Inferior parietal cortex (tissue), 1 donor: Measurements from ENCODE around the gene MTF1.
"Not testable (repeated sequence)": the region's sequence is repeated elsewhere in the genome, so short reads cannot be mapped to it uniquely, and the experiment has no call there.

Source experiments
- DNase-seq: peaks from one replicate; pipeline ENCODE4 v3.0.0-alpha.2; 2016; ENCODE audit errors: extremely low spot score

MTF1 gene

DNA sequence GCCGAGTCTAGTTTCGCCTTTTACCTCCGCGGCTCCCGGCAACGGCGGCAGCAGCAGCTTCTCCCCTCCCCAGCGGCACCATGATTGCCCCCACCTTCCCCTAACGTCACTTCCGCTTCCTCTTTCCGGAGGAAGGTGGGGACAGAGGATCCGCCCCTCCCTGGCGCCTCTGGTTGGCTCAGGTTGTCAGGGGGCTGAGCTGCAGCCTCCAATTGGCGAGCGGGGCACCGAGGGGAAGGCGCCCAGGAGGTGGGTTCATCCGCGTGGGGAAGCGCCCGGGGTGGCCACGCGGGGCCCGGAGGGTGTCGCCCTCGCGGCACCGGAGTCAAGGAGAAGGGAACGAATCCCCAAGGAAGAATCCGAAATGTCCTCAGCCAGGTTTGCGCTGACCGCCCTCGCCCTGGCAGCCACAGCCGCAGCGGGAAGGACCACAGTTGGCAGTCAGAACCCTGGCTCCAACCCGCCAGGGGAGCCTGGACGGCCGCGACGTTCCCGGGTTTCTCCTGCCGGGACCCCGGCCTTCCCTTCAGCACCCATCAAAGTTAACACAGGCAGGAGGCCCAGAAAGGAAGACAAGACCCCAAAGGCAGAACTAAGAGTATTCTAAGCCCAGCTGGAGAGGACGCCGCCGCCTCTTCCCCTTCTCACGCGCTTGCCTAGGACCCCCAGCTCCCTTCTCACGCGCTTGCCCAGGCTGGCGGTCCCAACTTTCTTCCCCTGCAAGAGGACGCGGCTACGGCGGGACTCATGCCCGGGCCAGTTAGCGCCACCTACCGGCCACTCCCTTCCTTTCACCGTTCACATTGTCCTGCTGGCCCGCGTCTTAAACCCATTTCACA is at the start of gene MTF1:
TSS of gene MTF1 (minus strand) at position 86 of the 839 bp plus-strand sequence. CDS start 1,934 bp downstream, outside the sequence.
- peak; percentile 99 for DNase-seq

DNA sequence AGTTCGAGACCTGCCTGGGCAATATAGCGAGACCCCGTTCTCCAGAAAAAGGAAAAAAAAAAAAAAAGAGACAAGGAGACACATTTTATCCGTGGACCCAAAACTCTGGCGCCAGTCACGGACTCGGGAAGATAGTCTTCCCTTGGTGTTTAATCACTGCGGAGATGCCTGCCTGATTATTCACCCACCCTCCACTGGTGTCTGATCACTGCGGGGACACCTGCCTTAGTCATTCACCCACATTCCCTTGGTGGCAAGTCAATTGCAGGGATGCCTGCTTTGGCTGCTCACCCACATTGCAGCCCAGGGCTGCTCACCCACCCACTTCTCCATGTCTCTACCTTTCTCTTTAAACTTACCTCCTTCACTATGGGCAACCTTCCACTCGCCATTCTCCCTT is 49.1 kb upstream of the MTF1 start:
- not testable (repeated sequence) for DNase-seq

DNA sequence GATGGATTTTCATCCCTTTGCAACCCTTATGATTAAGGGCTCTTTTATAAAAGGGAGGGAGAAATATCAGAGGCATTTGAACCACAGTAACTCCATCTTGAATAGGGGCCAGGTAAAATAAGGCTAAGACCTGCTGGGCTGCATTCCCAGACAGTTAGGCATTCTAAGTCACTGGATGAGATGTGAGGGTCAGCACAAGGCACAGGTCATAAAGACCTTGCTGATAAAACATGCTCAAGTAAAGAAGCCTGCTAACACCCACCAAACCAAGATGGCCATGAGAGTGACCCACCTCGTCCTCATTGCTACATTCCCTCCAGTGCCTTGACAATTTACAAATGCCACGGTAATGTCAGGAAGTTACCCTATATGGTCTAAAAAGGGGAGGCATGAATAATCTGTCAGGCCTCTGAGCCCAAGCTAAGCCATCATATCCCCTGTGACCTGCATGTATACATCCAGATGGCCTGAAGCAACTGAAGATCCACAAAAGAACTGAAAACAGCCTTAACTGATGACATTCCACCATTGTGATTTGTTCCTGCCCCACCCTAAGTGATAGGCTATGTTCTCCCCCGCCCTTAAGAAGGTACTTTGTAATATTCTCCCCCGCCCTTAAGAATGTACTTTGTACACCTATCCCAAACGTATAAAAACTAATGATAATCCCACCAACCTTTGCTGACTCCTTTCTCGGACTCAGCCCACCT is 48.2 kb upstream of the MTF1 start:
- DNase-seq: not testable (repeated sequence)

DNA sequence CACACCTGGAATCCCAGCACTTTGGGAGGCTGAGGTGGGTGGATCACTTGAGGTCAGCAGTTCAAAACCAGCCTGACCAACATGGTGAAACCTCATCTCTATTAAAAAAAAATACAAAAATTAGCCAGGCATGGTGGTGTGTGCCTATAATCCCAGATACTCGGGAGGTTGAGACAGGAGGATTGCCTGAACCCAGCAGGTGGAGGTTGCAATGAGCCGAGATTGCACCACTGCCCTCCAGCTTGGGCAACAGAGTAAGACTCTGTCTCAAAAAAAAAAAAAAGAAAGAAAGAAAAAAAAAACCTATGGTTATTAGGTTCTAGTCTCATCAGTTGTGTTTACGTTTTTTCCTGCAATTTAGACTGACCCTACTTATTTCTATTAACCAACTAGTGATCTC is 47.2 kb upstream of the MTF1 start:
- DNase-seq: not testable (repeated sequence)

DNA sequence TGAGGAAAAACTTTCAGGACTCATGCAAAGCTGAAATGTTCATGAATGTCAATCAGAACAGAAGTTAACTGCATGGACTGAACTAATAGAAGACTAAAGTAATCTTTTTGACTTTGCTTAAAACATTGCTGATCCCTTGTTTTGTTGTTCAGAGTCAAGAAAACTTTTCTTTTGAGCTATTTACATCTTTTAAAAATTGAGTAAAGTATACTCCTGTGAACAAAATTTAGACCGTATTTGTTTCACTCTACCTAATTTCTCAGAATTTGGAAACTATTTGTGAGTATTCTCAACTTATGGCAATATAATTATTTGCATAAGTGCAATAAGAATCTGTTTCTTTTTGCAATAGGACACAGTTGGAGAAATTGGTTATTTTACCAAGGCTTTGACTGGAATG is 46.3 kb upstream of the MTF1 start:
- DNase-seq: no peak

DNA sequence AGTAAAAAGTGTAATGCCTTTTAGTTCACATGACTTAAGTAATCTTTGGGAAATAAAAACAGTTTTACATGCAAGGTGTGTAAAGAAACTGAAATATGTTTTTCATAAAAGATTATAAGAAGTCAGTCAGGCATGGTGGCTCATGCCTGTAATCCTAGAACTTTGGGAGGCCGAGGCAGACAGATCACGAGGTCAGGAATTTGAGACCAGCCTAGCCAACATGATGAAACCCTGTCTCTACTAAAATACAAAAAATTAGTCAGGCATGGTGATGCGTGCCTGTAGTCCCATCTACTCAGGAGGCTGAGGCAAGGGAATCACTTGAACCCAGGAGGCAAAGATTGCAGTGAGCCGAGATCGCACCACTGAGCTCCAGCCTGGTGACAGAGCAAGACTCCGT is 44.5 kb upstream of the MTF1 start:
- not testable (repeated sequence) for DNase-seq

DNA sequence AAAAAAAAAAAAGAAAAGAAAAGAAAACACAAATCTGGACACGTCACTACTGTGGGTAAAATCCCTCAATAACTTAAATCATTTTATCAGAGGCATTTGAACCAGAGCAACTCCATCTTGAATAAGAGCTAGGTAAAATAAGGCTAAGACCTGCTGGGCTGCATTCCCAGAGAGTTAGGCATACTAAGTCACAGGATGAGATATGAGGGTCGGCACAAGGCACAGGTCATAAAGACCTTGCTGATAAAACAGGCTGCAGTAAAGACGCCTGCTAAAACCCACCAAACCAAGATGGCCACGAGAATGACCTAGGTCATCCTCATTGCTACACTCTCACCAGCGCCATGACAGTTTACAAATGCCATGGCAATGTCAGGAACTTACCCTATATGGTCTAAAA is 43.6 kb upstream of the MTF1 start:
- DNase-seq: no peak

DNA sequence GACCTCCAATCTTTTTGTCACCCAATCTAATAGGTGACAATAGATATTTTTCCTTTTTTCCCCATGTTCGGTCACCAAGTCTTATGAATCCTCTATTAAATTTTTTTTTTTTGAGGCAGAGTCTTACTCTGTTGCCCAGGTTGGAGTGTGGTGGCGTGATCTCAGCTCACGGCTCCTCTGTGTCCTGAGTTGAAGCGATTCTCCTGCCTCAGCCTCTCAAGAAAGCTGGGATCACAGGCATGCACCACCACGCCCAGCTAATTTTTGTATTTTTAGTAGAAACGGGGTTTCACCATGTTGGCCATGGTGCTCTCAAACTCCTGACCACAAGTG is 42.5 kb upstream of the MTF1 start:
- DNase-seq: no peak

DNA sequence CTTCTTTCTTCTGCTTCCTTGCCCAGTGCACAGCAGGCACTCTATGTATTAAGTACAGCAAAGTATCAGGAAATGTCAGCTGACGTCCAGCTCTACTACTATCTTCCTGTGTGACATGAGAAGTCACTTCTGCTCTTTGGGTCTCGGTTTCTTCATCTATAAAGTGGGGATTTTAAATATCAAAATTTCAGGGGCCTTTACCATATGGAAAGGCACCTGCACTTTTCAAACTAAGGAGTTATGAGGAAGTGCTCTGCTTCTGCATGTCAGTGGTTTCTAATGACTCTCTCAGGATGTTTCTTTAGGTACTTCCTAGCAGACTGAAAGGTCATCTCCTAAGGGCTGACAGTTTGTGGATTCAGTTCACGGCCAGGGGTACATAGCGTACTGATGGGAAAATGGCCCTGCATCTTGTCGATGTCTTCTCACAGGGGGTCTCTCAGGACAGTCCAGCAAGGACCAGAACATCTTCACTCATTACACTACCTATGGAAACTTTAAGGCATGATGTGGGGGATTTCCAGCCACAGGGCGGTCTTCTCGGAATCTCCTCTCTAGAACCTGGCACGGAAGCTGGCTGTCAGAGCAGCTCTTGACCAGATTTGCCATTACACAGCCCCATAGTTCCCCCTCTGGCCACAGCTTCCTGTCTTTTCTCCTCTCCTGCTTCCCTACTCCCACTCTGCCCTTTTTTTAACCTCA is 42.0 kb upstream of the MTF1 start:
- no peak for DNase-seq

DNA sequence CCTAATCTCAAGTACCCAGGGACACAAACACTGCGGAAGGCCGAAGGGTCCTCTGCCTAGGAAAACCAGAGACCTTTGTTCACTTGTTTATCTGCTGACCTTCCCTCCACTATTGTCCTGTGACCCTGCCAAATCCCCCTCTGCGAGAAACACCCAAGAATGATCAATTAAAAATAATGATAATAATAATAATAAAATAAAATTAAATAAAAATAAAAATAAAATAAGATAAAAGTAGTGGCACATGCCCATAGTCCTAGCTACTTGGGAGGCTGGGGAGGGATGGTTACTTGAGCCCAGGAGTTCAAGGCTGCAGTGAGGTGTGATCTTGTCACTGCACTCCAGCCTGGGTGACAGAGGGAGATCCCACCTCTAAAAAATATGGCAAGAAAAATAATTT is 38.2 kb upstream of the MTF1 start:
- DNase-seq: not testable (repeated sequence)

DNA sequence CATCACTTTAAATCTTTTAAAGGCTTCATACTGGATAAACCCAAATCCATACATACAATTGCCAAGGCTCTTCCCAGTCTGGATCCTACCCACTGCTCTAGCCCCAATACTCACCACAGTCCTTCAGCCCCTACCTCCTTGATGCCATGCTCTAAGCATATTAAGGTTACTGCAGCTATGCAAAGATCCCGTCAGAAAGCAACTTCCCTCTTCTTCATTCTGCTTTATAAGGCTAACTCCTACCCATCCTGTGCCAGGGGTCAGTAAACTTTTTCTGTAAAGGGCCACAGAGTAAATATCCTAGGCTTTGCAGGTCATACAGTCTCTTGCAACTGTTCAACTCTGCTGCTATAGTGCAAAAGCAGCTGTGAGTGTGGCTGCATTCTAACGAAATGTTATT is 34.3 kb upstream of the MTF1 start:
- DNase-seq: no peak

DNA sequence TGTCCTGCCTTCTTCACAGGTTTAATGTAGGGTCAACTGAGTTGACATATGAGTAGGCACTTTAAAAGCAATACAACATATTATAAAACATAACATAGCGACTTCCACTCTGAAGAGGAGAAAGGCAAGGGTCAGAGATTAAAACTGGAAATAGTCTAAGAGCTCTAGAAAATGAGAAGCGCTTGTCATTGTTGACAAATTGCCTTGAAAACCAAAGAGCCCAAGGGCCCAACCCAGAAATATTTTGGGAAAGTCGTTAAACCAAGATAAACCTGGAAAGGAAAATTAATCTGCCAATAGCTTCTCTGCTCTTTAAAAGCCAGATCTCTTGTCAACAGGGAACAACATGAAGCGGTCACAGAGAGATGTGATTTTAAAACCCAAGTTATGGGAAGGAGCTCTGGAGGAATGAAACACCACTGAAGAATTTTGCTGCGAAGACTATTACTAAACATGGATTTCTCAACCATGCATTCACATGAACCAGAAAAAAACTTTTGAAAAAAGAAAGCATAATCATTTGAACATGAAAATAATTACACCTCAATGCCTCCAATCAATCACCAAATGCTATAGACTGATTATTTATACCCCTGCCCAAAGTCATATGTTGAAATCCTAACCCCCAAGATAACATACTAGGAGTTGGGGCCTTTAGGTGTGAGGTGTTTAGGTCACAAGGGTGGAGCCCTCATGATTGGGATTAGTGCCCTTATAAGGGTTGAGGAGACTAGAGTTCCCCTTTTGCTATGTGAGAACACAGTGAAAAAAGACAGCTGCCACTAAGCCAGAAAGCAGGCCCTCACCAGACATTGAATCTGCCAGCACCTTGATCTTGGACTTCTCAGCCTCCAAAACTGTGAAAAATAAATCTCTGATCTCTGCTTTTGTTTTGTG is 33.0 kb upstream of the MTF1 start:
- no peak for DNase-seq

DNA sequence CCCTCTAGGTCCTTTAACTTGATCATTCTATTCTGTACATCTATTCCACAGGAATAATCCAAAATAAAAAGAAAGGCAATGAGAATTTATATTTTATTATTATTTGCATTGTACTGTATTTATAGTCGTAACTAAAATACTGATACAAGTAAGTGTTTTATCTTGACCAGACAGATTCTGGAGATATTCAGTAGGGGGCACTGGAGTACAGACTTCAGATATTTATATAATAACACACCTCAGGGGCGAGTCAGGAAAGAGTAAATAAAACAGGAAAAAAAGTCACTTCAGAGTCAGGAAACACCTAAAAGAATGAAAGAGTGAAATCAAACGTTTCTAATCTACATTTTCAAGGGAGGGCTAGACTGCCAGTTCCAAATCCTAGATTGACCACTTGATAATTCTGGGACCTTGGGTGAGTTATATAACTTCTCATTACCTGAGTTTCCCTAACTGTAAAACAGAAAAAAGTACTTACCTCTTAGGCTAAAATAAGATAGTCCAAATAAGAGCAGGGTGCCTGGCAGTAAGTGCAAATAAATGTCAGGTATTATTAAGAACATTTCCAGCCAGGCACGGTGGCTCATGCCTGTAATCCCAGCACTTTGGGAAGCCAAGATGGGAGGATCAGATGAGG is 31.1 kb upstream of the MTF1 start:
- DNase-seq: peak; percentile 46

DNA sequence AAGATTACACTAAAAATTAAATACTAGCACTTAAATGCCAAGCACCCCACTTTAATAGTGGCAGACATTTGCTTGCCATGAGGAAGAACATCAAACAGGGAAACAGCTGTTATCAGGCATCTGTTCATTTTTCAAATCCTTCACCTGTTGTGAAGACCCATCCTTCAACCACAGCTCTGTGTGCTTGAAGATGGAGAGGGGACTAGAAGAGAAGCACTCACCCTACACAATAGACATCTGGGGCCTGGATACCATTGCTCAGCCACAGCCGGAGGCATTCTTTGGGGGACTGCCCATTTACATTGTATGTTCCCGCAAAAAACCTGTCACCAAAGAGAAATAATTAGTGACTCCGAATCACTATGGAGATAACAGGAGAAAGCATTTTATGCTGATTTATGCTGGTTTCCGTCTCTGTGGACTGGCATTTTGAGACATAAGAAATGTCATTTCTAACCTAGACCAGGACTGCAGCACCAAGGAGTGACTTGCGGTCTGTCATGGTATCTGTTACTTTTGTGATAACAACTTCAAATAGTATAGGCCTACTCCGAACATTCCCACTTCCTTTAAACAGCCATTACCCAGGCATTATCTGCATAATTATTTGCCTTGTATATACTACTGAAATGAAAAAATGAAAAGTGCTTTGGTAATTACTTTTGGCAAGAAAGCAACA is 28.8 kb upstream of the MTF1 start:
- DNase-seq: no peak

DNA sequence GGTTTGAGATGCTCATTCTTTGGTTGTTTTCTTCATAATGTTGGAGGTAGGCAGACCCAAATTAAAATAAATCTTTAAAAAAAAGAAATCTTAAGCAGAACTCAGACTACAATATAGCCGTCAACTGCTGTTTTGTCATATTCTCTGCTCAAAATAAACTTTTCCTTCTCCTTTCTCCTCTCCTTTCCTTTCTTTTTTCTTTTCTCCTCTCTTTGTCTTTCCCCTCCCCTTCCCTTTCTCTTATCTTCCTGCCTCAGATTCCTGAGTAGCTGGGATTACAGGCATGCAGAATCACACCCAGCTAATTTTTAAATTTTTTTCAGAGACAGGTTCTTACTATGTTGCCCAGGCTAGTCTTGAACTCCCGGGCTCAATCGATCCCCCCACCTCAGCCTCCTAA is 24.8 kb upstream of the MTF1 start:
- no peak for DNase-seq

DNA sequence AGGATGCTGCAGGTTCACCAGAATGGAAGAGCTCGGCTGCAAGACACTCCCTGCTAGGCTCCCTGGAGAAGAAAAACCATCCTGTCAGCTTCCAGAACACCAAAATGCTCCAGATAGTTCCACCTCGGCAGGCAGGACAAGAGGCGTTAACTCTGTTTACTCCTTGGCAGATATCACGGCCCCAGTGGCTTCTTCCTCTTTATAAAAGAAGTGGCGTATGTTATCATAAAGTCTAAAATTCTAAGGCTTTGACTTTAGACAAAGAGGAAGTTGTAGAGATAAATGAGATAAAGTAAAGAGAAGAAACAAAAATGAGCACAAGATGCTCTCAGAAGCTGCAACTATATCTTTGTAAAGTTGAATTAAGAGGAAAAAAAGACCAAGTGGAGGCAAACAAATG is 24.3 kb upstream of the MTF1 start:
- DNase-seq: no peak

DNA sequence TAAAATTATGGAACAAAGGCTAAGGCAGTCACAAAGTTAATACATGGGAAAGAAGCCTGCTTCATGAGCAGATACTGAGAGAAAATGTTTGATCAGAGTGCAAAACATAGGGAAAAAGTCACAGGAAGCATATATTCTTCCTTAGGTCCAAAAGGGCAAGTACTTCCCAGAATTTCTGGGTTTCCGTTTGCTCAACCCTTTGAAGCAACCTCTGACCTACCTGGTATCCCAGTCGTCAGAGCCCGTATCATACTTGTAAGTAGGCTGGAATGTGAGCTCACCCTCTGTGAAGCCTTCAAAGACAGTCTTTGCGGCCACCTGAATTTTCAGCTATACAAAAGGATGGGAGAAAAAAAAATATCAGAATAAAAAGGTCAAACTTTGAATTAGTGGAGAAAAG is 20.5 kb upstream of the MTF1 start:
- DNase-seq: no peak

DNA sequence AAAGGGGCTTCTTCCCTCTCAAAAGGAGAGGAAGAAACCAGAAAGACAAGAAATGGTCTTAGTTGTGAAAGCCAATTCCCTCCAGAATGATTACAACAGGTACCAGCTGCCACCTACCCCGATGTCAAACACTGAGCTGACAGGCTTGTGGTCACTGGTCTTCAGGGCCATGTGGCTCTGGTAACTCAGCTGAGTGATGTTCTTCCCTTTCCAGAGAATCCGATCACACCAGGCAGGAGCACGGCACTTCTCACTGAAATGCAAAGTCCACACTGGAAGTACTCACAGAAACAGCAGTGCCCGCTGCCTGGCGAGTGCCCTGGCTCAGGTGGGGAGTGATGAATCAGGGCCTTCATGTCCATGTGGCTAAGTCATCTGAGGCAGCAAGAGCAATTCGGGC is 18.7 kb upstream of the MTF1 start:
- no peak for DNase-seq

DNA sequence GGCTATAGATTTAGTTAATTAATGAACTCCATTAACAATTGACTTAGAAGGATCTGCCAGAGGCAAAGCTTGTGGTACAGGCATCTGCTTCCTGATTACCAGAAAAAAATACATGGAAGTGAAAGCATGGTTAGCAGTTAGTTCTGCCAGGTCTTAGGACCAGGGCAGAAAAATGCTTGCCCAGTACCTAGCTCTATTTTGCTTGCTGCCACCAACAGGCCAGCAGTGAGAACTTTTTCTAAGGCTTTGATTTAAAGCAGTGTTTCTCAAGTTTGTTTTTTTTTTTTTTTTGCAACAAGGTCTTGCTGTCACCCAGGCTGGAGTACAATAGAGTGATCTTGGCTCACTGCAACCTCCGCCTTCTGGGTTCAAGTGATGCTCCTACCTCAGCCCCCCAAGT is 16.4 kb upstream of the MTF1 start:
- DNase-seq: no peak

DNA sequence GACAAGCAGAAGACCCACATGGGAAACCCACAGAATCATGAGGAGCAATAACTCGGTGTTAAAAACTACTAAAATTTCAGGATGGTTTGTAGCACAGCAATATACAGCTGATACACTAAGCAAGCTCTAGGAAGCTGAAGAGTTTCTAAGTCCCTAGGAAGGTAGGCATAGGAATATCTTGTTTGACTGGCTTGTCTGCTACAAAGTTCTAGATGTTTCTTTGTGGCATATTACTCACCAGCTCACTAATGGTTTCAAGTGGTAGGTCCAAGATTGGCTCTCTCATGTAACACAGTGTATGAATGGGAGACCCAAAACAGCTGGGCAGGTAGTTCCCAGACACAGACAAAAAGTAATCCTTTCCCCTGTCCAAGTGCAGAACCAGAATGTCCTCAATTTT is 13.3 kb upstream of the MTF1 start:
- DNase-seq: no peak

DNA sequence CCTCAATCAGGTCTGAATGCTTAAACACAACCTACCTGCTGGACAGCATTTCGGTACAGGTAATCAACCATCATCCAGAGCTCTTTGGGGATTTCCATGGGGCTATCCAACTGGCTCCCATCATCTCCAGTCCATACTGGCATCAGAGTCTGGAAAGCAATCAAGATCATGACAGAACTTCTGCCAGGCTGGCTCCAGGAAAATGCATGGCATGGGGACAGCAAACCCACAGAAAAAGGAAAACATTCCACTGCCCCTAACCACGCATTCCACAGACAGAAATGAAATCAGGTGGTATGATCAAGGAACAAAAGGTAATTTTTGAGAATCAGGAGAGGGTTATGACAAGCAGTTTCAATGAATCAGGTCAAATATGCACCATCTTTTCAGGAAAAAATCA is 9.1 kb upstream of the MTF1 start:
- no peak for DNase-seq
